Pons (tissue), 1 donor: ENCODE measurements around the gene ELAVL4.

ENCODE experiments used
- DNase-seq: peaks from one replicate; pipeline ENCODE4 v3.0.0-alpha.2; 2016; ENCODE audit warnings: low spot score

ELAVL4 gene

GRCh38 chr1:50180367-50180766, 71.6 kb downstream of the ELAVL4 start:
- DNase-seq = no peak

- DNase-seq = no peak
These were observed 72.4 kb downstream of the ELAVL4 start for GRCh38 chr1:50181027-50181663.

- no peak for DNase-seq
These were observed 74.8 kb downstream of the ELAVL4 start for GRCh38 chr1:50183378-50184133.

GRCh38 chr1:50189369-50189768, 80.6 kb downstream of the ELAVL4 start:
- DNase-seq = no peak

GRCh38 chr1:50193002-50193401, 84.3 kb downstream of the ELAVL4 start:
- no peak for DNase-seq

GRCh38 chr1:50195205-50195604, 86.5 kb downstream of the ELAVL4 start:
- DNase-seq = no peak

GRCh38 chr1:50196081-50196480, 87.4 kb downstream of the ELAVL4 start:
- no peak for DNase-seq

- DNase-seq = no peak
These were observed 88.5 kb downstream of the ELAVL4 start for GRCh38 chr1:50197216-50197615.

- DNase-seq = no peak
These were observed 99.6 kb downstream of the ELAVL4 start for GRCh38 chr1:50208315-50208714.

- DNase-seq = no peak
These were observed 100.0 kb downstream of the ELAVL4 start for GRCh38 chr1:50208756-50209155.

- no peak for DNase-seq
These were observed 101.0 kb downstream of the ELAVL4 start for GRCh38 chr1:50209749-50210148.

GRCh38 chr1:50213505-50213904, 104.8 kb downstream of the ELAVL4 start:
- DNase-seq = no peak

- DNase-seq = no peak
These were observed 106.0 kb downstream of the ELAVL4 start for GRCh38 chr1:50214717-50215116.

GRCh38 chr1:50218344-50219120, 109.8 kb downstream of the ELAVL4 start:
- DNase-seq = no peak

GRCh38 chr1:50228871-50229384, 120.2 kb downstream of the ELAVL4 start:
- DNase-seq = no peak

- DNase-seq = no peak
These were observed 122.5 kb downstream of the ELAVL4 start for GRCh38 chr1:50231209-50231608.

- DNase-seq = no peak
These were observed 123.6 kb downstream of the ELAVL4 start for GRCh38 chr1:50232336-50232735.

- no peak for DNase-seq
These were observed 127.9 kb downstream of the ELAVL4 start for GRCh38 chr1:50236656-50237055.

- DNase-seq = no peak
These were observed 128.3 kb downstream of the ELAVL4 start for GRCh38 chr1:50237056-50237455.

GRCh38 chr1:50243939-50244338, 135.2 kb downstream of the ELAVL4 start:
- no peak for DNase-seq

- DNase-seq = no peak
These were observed 138.1 kb downstream of the ELAVL4 start for GRCh38 chr1:50246869-50247268.

- DNase-seq = no peak
These were observed 143.0 kb downstream of the ELAVL4 start for GRCh38 chr1:50251702-50252101.

GRCh38 chr1:50252196-50252595, 143.5 kb downstream of the ELAVL4 start:
- peak; percentile 21 for DNase-seq
